Adipocyte (in vitro differentiated cells): Measurements from ENCODE around the gene DGKB.

Experiments
- DNase-seq: peaks from one replicate; pipeline ENCODE4 v3.0.0-alpha.2; 2015; ENCODE audit warnings: low read depth
- H3K27me3 ChIP-seq: replicated peaks from 2 replicates; pipeline ENCODE4 v1.7.0; 2013; ENCODE audit warnings: mild to moderate bottlenecking, low read length, moderate library complexity; ENCODE audit not compliant: control insufficient read depth, insufficient read depth
- H3K36me3 ChIP-seq: 2 replicates; pipeline ENCODE4 v1.7.0; 2013; ENCODE audit warnings: low read length, mild to moderate bottlenecking, moderate library complexity; ENCODE audit not compliant: control insufficient read depth, insufficient read depth, severe bottlenecking
- H3K4me1 ChIP-seq: 2 replicates; pipeline ENCODE4 v1.7.0; 2013; ENCODE audit warnings: mild to moderate bottlenecking, low read length, moderate library complexity; ENCODE audit not compliant: control insufficient read depth, insufficient read depth
- H3K4me3 ChIP-seq: 2 replicates; pipeline ENCODE4 v1.7.0; 2013; ENCODE audit warnings: mild to moderate bottlenecking, low read length, moderate library complexity
- H3K9ac ChIP-seq: 2 replicates; pipeline ENCODE4 v1.7.0; 2013; ENCODE audit warnings: mild to moderate bottlenecking, low read length, moderate library complexity
- H3K9me3 ChIP-seq: 2 replicates; pipeline ENCODE4 v1.7.0; 2013; ENCODE audit warnings: mild to moderate bottlenecking, low read length, moderate library complexity; ENCODE audit not compliant: control insufficient read depth

DGKB gene

DNA sequence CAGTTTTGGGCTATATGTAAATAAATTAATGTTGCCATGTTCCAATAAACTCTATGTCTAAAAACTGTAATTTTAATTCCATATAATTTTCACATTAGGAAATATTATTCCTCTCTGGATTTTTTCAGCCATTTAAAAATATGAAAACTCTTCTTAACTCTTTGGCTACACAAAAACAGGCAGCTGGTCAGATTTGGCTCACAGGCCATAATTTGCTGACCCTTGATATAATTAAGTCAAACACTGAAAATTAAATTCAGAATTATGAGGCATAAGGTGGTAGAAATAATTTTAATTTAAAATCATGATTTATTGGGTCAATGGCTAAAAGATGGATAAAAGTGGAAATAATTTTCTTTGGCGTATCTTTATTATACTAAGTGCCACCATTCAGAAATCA, 746.1 kb downstream of the DGKB start:
- no peak for DNase-seq
- H3K9ac ChIP-seq: no peak overlapping the region
- H3K4me1 ChIP-seq: no peaks in the 10 kb centered on the region
- H3K9me3 ChIP-seq: no peaks in the 10 kb centered on the region
- no peak overlapping the region for H3K4me3 ChIP-seq
- no peaks in the 10 kb centered on the region for H3K36me3 ChIP-seq
- H3K27me3 ChIP-seq: no peaks in the 10 kb centered on the region

- DNase-seq: no peak
- Histone ChIP-seq H3K9ac (no peak overlapping the region), H3K27me3 (no peaks in the 10 kb centered on the region), H3K4me3 (no peak overlapping the region), H3K4me1 (no peaks in the 10 kb centered on the region), H3K9me3 (no peaks in the 10 kb centered on the region), H3K36me3 (no peaks in the 10 kb centered on the region)
Measured at GRCh38 chr7:14148974-14149373, 753.6 kb downstream of the DGKB start.

- DNase-seq: no peak
- Histone ChIP-seq H3K4me1 (no peaks in the 10 kb centered on the region), H3K27me3 (no peaks in the 10 kb centered on the region), H3K9ac (no peak overlapping the region), H3K9me3 (no peaks in the 10 kb centered on the region), H3K4me3 (no peak overlapping the region), H3K36me3 (no peaks in the 10 kb centered on the region)
Measured at GRCh38 chr7:14147532-14147931, 755.0 kb downstream of the DGKB start.

DNA sequence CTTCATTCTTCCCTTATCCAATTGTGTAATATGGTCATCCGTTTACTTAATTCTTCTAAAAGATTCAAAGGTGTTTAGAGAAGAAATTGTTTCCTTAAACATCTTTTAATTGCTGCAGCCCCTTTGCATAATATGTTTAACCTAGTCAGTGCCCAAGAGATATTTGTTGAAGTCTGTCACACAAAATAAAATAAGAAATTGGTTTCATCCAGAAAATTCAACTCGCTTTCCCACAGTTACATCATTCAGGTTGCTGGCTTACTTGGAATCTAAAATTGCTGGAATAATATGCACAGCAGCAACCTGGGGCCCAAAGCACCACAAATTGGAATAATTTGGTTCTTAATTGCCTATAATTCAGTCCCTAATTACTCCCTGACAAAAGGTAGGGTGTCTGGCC, 758.0 kb downstream of the DGKB start:
- no peaks in the 10 kb centered on the region for H3K36me3 ChIP-seq
- no peak overlapping the region for H3K4me3 ChIP-seq

GRCh38 chr7:14144109-14144508, 758.4 kb downstream of the DGKB start:
- H3K27me3 ChIP-seq: no peaks in the 10 kb centered on the region

More for the DNA sequence above, 758.0 kb downstream of the DGKB start:
- H3K9me3 ChIP-seq: no peaks in the 10 kb centered on the region
- no peak for DNase-seq
- H3K9ac ChIP-seq: no peak overlapping the region
- no peaks in the 10 kb centered on the region for H3K4me1 ChIP-seq
- no peaks in the 10 kb centered on the region for H3K27me3 ChIP-seq

DNA sequence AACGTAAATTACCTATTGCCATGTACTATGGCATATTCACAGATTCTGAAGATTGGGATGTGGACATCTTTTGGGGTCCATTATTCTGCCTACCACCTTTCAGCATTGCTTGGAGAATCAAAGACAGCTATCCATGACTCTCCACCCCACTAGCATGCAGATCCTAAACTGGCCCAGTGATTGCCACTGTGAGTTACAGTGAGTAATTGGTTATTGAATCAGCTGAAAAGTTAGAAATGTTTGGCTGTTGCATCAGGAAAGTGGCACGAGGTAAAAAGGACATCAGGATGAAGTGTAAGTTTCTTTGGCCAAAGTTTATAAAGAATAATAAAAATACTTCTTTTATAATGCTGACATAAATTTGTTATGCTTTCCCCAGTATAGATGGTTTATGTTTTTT, 764.9 kb downstream of the DGKB start:
- H3K4me1 ChIP-seq: no peaks in the 10 kb centered on the region
- no peaks in the 10 kb centered on the region for H3K27me3 ChIP-seq
- H3K4me3 ChIP-seq: no peak overlapping the region
- no peaks in the 10 kb centered on the region for H3K36me3 ChIP-seq
- H3K9ac ChIP-seq: no peak overlapping the region
- H3K9me3 ChIP-seq: no peaks in the 10 kb centered on the region
- DNase-seq: no peak

More at GRCh38 chr7:14144109-14144508, 758.4 kb downstream of the DGKB start:
- DNase-seq: no peak
- H3K4me1 ChIP-seq: no peaks in the 10 kb centered on the region
- H3K4me3 ChIP-seq: no peak overlapping the region
- H3K9me3 ChIP-seq: no peaks in the 10 kb centered on the region
- no peak overlapping the region for H3K9ac ChIP-seq
- H3K36me3 ChIP-seq: no peaks in the 10 kb centered on the region

DNA sequence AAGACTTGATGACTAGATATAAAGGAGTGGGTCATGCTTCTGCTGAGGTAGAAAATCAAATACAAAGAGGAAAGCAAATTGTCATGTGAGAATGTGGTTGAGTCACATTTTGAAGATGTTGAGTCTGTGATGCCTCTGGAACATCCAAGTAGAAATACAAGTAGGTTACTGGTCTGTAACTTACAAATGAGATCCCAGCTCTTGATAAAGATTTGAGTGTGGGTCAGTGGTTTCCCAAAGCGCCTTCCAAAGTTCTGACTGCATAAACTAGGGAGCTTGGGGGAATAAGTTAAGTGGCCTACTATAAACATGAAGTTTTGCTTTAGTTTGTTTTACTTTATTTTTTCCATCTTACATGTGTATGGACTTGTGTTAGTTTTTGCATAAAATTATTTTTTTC, 768.8 kb downstream of the DGKB start:
- Histone ChIP-seq H3K4me1 (no peaks in the 10 kb centered on the region), H3K36me3 (no peaks in the 10 kb centered on the region)
- DNase-seq: no peak

GRCh38 chr7:14125998-14126397, 776.6 kb downstream of the DGKB start:
- DNase-seq: peak; percentile 53
- H3K27me3 ChIP-seq: no peaks in the 10 kb centered on the region
- H3K36me3 ChIP-seq: no peaks in the 10 kb centered on the region
- H3K4me1 ChIP-seq: no peaks in the 10 kb centered on the region
- no peaks in the 10 kb centered on the region for H3K9me3 ChIP-seq
- no peak overlapping the region for H3K4me3 ChIP-seq
- H3K9ac ChIP-seq: no peak overlapping the region

More for the DNA sequence above, 768.8 kb downstream of the DGKB start:
- H3K4me3 ChIP-seq: no peak overlapping the region
- no peak overlapping the region for H3K9ac ChIP-seq
- no peaks in the 10 kb centered on the region for H3K9me3 ChIP-seq
- no peaks in the 10 kb centered on the region for H3K27me3 ChIP-seq

- H3K9ac ChIP-seq: no peak overlapping the region
- DNase-seq: no peak
- H3K27me3 ChIP-seq: no peaks in the 10 kb centered on the region
- no peaks in the 10 kb centered on the region for H3K4me1 ChIP-seq
- H3K9me3 ChIP-seq: no peaks in the 10 kb centered on the region
- no peaks in the 10 kb centered on the region for H3K36me3 ChIP-seq
- no peak overlapping the region for H3K4me3 ChIP-seq
Measured at GRCh38 chr7:14124716-14125115, 777.8 kb downstream of the DGKB start.

- Histone ChIP-seq H3K9ac (no peak overlapping the region), H3K36me3 (no peaks in the 10 kb centered on the region), H3K4me1 (no peaks in the 10 kb centered on the region), H3K27me3 (no peaks in the 10 kb centered on the region), H3K9me3 (no peaks in the 10 kb centered on the region), H3K4me3 (no peak overlapping the region)
- DNase-seq: no peak
Measured at GRCh38 chr7:14123923-14124322, 778.6 kb downstream of the DGKB start.

GRCh38 chr7:14115701-14116100, 786.9 kb downstream of the DGKB start:
- Histone ChIP-seq H3K27me3 (no peaks in the 10 kb centered on the region), H3K9me3 (no peaks in the 10 kb centered on the region), H3K4me3 (no peak overlapping the region), H3K36me3 (no peaks in the 10 kb centered on the region), H3K9ac (no peak overlapping the region), H3K4me1 (no peaks in the 10 kb centered on the region)
- peak; percentile 4 for DNase-seq

DNA sequence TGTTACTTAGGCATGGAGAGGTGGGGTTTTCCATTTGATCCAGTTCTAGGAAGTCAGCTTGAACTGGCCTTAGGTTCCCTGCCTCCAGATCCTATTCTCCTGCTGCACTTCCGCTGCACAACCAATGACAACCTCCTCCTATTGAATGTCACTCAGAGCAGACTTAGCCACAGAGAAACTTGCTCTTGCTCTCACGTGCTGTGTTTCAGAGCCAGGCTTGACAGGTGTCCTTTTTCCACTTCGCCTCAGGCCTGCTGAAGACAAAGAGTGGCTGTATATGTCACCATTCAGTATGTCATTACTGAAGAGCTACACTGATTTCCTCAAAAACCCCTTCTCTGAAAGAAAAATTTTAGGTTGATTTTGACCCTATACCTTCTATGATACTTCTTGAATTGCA, 797.7 kb downstream of the DGKB start:
- Histone ChIP-seq H3K4me3 (no peak overlapping the region), H3K9ac (no peak overlapping the region), H3K4me1 (no peaks in the 10 kb centered on the region), H3K36me3 (no peaks in the 10 kb centered on the region), H3K27me3 (no peaks in the 10 kb centered on the region), H3K9me3 (no peaks in the 10 kb centered on the region)
- no peak for DNase-seq
